ENCODE results near the gene SHOC1. TPM values are rescaled to one million over a fixed set of nuclear protein-coding genes. Genes with fewer than 3 reads are reported as not detected.

SHOC1 gene
- total RNA-seq, 2 experiments from 2014 or later, result not detected

GRCh38 chr9:111807197-111807596 lies 12.5 kb upstream of the SHOC1 start:
- intact Hi-C loops (cut with micrococcal nuclease; ENCODE audit: unreplicated experiment), result no loop called here
- Histone ChIP-seq H3K4me1 (ENCODE audit: insufficient read depth, low read length, poor library complexity, severe bottlenecking) (no peaks in the 10 kb centered on the region), H3K9me2 (ENCODE audit: insufficient read depth, low read length) (no peaks in the 10 kb centered on the region), H3K27ac (ENCODE audit: low read depth, low read length, poor library complexity, severe bottlenecking) (no peak overlapping the region), H3K4me2 (ENCODE audit: low read length) (no peak overlapping the region), H3K9me3 (ENCODE audit: low read length) (no peaks in the 10 kb centered on the region), H4K20me1 (ENCODE audit: insufficient read depth, low read length) (no peaks in the 10 kb centered on the region), H3K4me3 (ENCODE audit: low read depth, low read length, poor library complexity, severe bottlenecking) (no peak overlapping the region), H3K79me2 (ENCODE audit: insufficient read depth, low read depth, low read length) (no peaks in the 10 kb centered on the region), H2AFZ (ENCODE audit: low read length) (no peak overlapping the region), H3K36me3 (ENCODE audit: insufficient read depth, low read length) (no peaks in the 10 kb centered on the region)
- ChIA-PET CTCF (ENCODE audit: unreplicated experiment) (no interaction called here), POLR2A (no interaction called here)
- no TSS peak for BruUV-seq (replicated peaks)
- TF ChIP-seq EZH2phosphoT487 (IDR thresholded peaks at IDR 0.05; ENCODE audit: borderline replicate concordance, low read depth, low read length) (no peak), CTCF (conservative IDR thresholded peaks at IDR 0.05; ENCODE audit: low read length) (no peak)
- DNase-seq (ENCODE audit: low spot score), result no peak

- TF ChIP-seq EZH2phosphoT487 (IDR thresholded peaks at IDR 0.05; ENCODE audit: borderline replicate concordance, low read depth, low read length) (no peak), CTCF (conservative IDR thresholded peaks at IDR 0.05; ENCODE audit: low read length) (no peak)
- intact Hi-C loops (cut with micrococcal nuclease; ENCODE audit: unreplicated experiment), result no loop called here
- Histone ChIP-seq H3K36me3 (ENCODE audit: insufficient read depth, low read length) (no peaks in the 10 kb centered on the region), H3K27ac (ENCODE audit: low read depth, low read length, poor library complexity, severe bottlenecking) (no peak overlapping the region), H3K79me2 (ENCODE audit: insufficient read depth, low read depth, low read length) (no peaks in the 10 kb centered on the region), H3K4me3 (ENCODE audit: low read depth, low read length, poor library complexity, severe bottlenecking) (no peak overlapping the region), H3K9me2 (ENCODE audit: insufficient read depth, low read length) (no peaks in the 10 kb centered on the region), H3K9me3 (ENCODE audit: low read length) (no peaks in the 10 kb centered on the region), H3K4me1 (ENCODE audit: insufficient read depth, low read length, poor library complexity, severe bottlenecking) (no peaks in the 10 kb centered on the region), H2AFZ (ENCODE audit: low read length) (no peak overlapping the region), H4K20me1 (ENCODE audit: insufficient read depth, low read length) (no peaks in the 10 kb centered on the region), H3K4me2 (ENCODE audit: low read length) (no peak overlapping the region)
- ChIA-PET POLR2A (no interaction called here), CTCF (ENCODE audit: unreplicated experiment) (no interaction called here)
- no peak for DNase-seq (ENCODE audit: low spot score)
- no TSS peak for BruUV-seq (replicated peaks)
These were observed 11.5 kb upstream of the SHOC1 start for GRCh38 chr9:111806259-111806658.

- Histone ChIP-seq H2AFZ (ENCODE audit: low read length) (no peak overlapping the region), H3K9me2 (ENCODE audit: insufficient read depth, low read length) (no peaks in the 10 kb centered on the region), H3K4me2 (ENCODE audit: low read length) (no peak overlapping the region), H3K4me1 (ENCODE audit: insufficient read depth, low read length, poor library complexity, severe bottlenecking) (no peaks in the 10 kb centered on the region), H3K79me2 (ENCODE audit: insufficient read depth, low read depth, low read length) (no peaks in the 10 kb centered on the region), H3K27ac (ENCODE audit: low read depth, low read length, poor library complexity, severe bottlenecking) (no peak overlapping the region), H3K36me3 (ENCODE audit: insufficient read depth, low read length) (no peaks in the 10 kb centered on the region), H3K9me3 (ENCODE audit: low read length) (no peaks in the 10 kb centered on the region), H3K4me3 (ENCODE audit: low read depth, low read length, poor library complexity, severe bottlenecking) (no peak overlapping the region), H4K20me1 (ENCODE audit: insufficient read depth, low read length) (no peaks in the 10 kb centered on the region)
- CTCF ChIA-PET (ENCODE audit: unreplicated experiment), result no interaction called here
- no peak for DNase-seq (ENCODE audit: low spot score)
- intact Hi-C loops (cut with micrococcal nuclease; ENCODE audit: unreplicated experiment), result no loop called here
- BruUV-seq (replicated peaks), result no TSS peak
- no peak for TF ChIP-seq CTCF (conservative IDR thresholded peaks at IDR 0.05; ENCODE audit: low read length)
- no peak for TF ChIP-seq EZH2phosphoT487 (IDR thresholded peaks at IDR 0.05; ENCODE audit: borderline replicate concordance, low read depth, low read length)
- POLR2A ChIA-PET, result interaction anchor here (0.6 kb wide), 1 partner anchor 79 kb away, joined by 4 read pairs; no protein-coding TSS in a partner anchor
These were observed 11.1 kb upstream of the SHOC1 start for GRCh38 chr9:111805830-111806241.

Measured in OCI-LY7 (cell line).